ENCODE results near the gene NUBP2.

Gene NUBP2

DNA sequence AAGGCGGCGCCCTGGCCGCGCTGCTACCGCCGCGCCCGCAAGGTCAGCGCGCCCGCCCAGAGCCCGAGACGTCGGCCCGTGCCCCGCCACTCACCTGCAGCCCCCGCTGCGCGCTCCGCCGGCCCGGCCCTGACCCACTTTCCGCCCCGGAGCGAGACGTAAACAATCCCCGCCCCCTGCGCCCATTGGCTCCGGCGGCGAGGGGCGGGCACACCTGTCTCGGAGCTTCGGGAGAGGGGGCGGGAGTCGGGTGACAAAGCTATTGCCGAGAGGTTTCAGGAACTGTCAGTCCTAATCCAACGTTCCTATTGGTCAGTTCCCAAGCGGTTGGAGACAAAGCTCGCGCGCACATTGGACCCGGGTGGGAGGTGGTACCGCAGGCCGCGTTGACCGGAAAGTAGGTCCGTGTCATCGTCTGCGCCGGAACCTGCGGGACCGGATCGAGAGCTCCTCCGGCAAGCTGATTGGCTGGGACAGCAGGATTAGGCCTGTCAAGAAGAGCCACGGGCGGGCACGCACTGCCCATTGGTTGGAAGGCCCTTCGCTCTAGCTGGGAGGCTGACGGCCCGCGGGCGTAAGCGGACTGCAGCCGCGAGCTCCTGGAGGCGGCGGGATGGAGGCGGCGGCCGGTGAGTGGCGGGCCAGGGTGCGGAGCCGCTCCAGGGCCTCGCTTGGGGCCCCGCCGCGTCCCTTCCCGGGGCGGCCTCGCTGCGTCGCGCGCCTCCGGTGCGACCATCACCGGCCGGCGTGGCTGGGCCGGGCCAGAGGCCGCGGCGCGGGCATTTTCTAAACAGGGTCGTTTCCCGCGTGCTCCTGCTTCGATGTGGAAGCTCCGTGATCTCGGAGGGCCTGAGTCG, at the start of gene NUBP2, which contains the start of gene SPSB3:
NUBP2 (plus strand) TSS at position 553 of the 857 bp plus-strand sequence; CDS start at position 614, 61 bp downstream.
SPSB3 (minus strand) TSS at position 164 of the 857 bp plus-strand sequence. CDS start 1,088 bp downstream, outside the sequence.
- DNase-seq, result peak; percentile 100

- no peak for DNase-seq
Observed at GRCh38 chr16:1734123-1734522, 48.6 kb upstream of the NUBP2 start.

GRCh38 chr16:1734816-1735215, 47.9 kb upstream of the NUBP2 start:
- DNase-seq, result no peak

GRCh38 chr16:1740234-1740633, 42.5 kb upstream of the NUBP2 start:
- no peak for DNase-seq

DNA sequence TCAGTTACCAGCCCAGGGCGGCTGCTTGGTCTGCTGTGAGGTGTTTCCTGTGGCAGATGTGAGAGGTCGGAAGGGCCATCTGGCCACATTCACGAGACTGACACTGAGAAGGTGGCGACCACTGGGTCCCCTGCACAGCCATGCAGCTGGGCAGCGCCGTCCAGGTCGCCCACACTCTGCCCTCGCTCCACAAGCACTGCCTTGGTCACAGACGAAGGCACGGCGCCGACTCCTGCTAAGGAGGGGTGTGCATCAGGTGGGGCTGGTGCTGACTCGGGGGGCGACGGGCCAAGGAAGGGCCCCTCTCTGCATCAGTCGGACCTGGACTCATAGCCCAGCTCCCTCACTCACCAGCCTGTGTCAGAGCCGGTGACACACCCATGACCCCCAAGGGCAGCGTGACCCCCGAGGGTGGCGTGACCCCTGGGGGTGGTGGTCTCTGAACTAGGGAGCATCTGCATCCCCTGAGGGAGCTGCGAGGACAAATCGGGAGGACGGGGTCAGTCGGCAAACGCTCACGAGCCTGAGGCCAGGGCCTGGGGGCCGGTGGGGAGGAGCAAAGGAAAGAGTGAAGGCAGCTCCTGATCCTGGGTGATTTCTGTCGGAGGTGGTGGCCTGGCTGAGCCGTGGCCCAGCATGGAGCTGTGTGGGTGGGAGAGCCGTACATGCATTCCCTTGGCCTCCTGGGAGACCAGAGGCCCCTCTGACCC, 41.8 kb upstream of the NUBP2 start:
- DNase-seq, result no peak

DNA sequence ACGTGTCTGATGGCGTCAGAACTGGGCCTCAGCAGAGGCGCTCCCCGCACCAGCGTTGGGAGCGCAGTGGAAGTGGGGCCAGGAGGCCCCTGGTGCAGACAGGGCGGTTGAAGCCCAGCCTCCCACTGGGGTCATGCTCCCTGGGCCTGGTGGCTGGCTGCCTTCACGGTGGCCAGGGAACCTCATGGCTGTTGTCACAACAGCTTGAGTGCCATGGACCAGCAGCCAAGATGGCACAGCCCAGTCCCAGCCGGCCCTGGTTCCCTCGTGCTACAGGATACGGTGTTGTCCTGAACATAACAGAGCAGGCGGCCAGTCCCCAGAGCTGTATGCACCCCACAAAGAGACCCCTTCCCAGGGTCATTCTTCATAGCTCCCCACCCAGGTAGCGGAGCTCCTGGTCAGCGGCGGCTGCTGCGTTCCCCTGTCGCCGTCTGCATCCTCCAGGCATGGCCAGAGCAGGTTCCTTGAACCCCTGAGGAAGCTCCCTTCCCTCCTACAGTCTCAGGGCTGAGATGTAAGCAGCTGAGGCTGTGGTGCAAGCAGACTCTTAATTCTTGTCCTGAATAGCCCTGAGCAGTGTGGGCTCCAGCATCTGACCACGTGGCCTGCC, 41.1 kb upstream of the NUBP2 start:
- no peak for DNase-seq

DNA sequence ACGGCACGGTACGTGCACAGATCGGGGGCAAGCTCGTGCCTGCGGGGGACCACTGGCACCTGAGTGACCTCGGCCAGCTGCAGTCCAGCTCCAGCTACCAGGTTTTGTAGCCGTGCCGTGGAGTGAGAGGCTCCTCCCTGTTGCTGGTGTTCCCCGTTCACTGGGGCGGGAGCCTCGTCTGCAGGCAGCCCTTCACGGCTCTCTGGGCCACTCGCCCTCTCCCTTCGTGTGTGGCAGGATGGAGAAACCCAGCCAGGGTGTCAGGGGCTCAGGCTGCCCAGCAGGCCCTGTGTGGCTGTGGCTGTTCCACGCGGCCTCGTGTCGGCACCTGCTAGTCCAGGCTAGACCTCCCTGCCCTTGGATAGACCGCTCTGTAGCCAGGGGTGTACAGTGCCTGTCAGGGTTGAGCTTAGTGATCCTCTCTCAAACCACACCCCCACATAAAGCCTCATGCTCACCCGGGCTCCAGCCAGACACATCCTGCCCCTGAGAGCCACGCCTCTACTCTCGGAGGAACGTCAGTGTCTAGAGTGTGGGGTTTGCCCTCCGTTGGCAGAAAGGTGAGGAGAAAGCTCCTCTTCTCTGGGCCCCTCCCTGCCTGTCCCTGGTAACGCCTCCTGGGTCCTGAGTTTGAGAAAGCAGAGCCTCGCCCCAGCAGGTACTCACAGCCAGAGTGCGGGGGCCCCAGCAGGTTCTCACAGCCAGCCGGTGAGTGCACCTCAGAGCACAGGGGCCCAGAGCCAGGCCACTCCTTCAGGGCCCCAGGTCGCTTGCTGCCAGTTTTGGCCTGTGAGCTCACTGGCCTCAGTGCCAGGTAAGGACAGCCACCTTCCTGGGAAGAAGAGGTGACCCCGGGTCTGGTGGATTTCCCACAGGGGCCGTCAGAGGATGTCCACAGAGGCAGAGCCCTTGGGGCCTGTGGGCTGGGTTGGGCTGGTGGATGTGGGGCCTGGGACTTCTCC, 39.1 kb upstream of the NUBP2 start:
- no peak for DNase-seq

GRCh38 chr16:1744338-1744840, 38.4 kb upstream of the NUBP2 start:
- no peak for DNase-seq

DNA sequence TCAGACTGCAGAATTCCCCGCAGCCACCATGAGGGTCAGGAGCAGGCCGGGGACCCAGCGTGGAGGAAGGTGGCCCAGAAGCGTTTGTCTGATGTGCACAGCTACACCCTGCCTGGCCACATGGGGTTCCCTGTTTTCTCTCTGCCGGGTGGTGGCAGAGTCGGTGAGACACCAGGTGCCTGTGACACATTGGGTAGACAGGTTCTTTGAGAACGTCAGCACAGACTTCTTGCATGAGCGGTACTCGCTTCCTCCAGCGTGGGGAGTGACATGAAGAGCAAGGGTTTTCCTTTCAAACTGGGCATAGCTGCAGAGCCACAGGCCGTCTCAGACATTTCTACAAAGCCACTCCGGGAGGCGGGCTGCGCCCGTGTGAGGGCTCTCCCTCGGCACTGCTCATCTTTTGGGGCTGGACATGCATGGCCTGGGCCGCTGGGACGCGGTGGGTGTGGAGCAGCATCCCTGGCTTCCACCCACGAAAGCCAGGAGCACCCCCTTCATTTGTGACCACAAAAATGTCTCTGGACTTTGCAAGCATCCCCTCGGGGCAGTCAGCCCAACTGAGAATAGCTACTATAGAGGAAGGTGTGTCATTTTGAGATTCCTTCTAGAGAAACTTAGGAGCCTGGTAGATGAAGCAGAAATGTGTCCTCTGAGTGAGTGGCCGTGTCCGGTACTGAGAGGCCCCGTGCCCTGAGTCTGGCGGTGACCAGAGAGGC, 37.4 kb upstream of the NUBP2 start:
- no peak for DNase-seq

- no peak for DNase-seq
Observed at GRCh38 chr16:1745900-1746692, 36.7 kb upstream of the NUBP2 start.

- DNase-seq, result no peak
Observed at GRCh38 chr16:1746693-1747195, 36.0 kb upstream of the NUBP2 start.

DNA sequence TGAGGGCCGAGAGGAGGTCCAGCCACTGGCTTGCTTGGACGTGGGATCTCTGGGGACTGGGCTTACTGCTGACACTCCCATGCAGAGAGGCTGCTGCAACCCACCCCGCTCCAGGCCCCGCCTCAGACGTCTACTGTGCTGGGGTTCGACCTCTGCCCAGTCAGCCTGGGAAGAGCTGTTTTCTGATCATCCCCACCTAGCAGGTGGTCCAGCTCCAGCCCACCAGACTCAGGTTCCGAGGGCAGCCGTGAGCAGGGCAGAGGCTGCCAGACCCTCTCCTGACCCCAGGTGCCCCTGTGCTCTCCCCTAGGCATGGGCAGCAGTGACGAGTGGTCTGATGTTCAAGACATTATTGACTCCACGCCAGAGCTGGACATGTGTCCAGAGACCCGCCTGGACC, 34.8 kb upstream of the NUBP2 start:
- no peak for DNase-seq

- no peak for DNase-seq
Observed at GRCh38 chr16:1749152-1750117, 33.3 kb upstream of the NUBP2 start.

GRCh38 chr16:1751946-1752345, 30.8 kb upstream of the NUBP2 start:
- DNase-seq, result no peak

GRCh38 chr16:1752853-1753252, 29.9 kb upstream of the NUBP2 start:
- DNase-seq, result no peak

- DNase-seq, result no peak
Observed at GRCh38 chr16:1754204-1754603, 28.6 kb upstream of the NUBP2 start.

DNA sequence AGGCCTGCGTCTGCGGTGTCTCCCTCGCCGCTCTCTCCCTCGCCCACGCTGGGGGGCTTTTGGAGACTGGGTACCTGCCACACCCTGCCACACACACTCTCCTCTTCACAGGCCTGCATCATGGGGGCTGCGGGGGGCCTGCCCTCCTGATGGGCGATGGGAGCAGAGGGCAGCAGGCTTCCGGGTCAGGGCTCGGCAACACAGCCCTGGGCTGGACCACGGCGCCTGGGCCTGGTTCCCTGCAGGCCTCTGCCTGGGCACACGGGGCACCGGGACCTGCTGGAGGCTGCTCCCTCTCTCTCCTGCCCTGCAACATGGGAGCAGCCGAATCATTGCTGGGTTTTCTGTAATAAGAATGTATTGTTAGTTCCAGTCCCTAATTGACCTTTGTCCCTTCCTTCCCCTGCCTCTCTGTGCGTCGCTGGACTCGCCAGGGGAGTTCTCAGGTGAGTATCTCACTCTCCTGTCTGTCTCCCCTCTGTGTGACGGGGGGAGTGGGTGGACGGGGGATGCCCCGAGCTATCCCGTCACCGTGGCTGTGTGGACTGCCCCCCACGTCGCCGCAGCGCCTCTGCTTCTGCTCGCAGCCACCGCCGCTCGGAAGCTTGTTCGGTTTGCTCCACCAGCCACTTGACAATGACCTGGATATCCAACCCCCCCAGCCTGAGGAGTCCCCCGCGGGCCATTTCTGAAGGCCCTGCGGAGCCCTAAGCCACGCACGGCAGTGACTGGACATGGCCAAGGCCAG, 24.9 kb upstream of the NUBP2 start:
- DNase-seq, result no peak

DNA sequence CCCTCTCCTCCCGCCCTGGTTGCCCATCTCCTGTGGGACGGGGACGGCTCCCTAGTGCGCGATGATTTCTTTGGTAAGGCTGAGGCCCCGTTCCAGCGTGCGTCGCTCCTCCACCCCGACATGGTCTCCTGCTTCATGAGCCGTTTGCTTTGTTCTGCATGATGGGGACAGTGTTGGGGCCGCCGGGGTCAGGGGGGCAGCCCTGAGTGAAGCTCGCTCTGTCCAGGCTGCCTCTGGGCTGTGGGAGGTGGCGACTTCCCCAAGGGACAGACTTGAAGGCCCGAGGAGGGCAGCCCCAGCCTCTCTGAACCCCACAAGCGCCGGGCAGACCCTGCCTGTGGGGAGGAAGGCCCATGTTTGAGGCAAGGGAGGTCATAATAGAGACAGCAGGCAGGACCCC, 23.8 kb upstream of the NUBP2 start:
- DNase-seq, result no peak

All from eye (tissue), 1 donor.